ENCODE data around the gene GLMP.
A peak's percentile ranks its signal among the peaks of the same experiment; 100 is the strongest.

Gene GLMP

DNA sequence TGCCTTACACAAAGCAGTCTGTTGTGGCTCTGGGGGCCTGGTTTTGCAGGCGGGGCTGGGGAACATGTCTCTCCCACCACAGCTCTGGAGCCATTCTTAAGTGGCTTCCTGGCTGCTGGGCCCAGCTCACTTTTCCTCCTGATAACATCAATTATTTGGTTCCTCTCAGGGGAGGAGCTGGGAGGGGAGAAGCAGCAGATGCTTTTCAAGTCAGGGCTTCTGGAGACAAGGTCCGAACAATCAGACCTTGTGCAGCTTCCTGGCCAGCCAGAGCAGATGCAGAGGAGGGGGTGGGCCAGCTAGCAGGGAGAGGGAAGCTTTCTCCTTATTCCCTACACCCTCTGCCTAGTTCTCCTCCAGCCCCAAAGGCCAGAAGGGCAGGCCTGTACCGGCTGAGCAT is 44.0 kb downstream of the GLMP start:
- no peak for DNase-seq

DNA sequence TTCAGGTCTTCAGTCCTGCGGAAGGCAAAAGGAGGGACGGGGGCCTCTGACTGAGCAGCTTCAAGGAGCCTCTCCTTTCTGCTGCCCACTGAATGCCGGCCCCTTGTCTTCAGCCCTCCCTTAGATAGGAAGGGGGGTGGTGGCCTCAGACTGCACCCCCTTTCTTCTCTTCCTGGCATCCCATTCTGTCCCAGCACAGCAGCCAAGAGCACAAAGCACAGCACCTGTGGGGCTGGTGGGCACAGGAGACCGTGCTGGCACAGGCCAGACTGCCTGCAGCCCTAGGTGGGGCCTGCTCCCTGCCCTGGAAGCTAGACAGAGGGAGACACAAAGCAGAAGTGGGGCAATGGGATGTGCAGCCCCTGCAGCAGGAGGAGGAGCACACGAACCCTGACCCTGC is 45.9 kb downstream of the GLMP start:
- DNase-seq: no peak
- TF ChIP-seq POLR2A (IDR thresholded peaks at IDR 0.05; ENCODE audit: low read length) (no peak), GATA1 (IDR thresholded peaks at IDR 0.05; ENCODE audit: low read depth, low read length) (no peak)

More for the DNA sequence above, 44.0 kb downstream of the GLMP start:
- no peak for TF ChIP-seq GATA1 (IDR thresholded peaks at IDR 0.05; ENCODE audit: low read depth, low read length)

DNA sequence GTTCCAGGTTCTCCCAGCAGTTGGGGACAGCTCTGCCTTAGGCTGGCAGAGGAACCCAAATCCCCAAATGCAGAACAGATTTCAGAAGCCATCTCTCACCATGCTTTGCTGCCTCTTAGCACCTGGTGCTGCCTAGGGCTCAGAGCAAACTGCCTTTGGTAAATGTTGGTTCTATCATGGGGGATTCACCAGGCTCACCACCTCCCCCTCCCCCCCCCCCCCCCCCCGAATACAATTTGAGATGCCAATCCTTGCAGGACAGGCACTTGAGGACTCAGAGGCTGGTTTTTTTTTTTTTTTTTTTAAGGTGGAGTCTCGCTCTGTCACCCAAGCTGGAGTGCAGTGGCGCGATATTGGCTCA is 47.2 kb downstream of the GLMP start:
- TF ChIP-seq POLR2A (IDR thresholded peaks at IDR 0.05; ENCODE audit: low read length) (no peak), GATA1 (IDR thresholded peaks at IDR 0.05; ENCODE audit: low read depth, low read length) (no peak)
- DNase-seq: no peak

DNA sequence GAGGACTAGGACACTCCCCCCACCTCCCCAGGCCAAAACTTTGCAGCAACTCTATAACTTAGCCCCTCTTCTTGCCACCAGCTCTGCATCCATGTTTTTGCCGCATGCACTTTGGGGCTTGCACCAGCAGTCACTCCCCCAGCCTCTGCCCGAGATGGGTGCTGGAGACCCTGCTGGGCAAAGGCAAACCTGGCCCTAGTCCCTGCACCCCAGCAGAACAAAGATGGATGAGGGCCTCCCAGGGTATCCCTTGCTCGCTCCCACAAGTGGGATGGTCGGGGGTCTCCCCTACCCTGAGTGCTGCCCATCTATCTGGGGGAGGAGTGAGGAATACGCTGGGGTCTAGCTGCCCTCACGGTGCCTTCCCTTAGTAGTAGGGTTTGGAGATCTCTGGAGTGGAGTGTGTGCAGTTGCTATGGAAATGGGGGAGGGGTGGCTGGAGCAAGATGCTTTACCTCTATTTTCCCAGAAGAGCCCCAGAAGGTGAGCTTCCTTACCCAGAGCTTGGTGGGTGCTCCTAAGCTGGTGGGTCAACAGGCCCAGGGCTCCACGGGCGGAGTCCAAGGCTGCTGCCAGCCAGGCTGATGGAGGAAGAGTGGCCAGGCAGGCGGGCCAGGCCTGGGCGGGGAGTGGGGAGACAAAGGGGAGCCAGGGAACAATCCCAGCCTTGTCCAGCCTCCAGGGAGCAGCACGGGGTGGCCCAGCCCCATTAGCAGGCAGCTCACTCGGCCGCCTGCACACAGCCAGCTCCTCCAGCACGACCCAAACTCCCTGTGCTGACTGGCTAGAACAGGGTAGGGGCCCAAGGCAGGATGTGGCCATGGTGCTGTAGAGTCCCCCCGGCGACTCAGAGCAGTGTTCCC is 47.8 kb downstream of the GLMP start, which contains the start of gene PAQR6:
Gene PAQR6 (minus strand): TSS at position 597 of the 863 bp plus-strand sequence. CDS start 1,325 bp downstream, outside the sequence.
- TF ChIP-seq GATA1 (IDR thresholded peaks at IDR 0.05; ENCODE audit: low read depth, low read length): no peak
- TF ChIP-seq POLR2A (IDR thresholded peaks at IDR 0.05; ENCODE audit: low read length): no peak
- no peak for DNase-seq

DNA sequence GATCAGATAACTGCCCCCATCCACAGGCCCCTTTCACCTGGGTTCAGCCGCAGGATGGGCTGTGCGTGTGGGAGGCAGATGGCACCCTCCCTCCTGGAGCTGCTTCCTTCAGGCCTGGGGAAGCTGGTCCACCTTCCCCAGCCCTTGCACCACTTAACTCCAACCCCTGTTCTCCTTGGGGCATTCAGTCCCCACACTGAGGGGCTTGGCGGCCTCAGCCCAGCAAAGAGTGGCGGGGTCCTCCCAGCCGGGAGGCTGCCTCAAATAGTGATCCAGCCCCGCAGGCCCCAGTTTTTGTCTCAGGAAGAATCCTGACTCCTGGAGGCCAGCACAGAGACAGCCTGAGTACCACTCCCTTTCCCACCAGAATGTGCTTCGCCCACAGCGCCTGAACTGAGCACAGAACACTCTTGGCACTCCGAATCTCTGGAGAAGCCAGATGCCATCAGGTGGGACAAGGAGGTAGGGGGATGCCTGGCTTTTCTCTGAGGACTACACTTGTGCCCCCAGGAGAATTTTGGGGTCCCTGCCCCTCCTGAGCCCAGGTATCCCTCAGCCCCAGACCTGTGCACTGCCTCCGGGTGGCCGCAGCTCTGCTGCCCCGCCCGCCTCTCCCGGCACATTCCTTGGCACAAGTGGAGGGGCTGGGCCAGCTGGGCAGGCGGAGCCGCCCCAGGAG is 48.6 kb downstream of the GLMP start:
- no peak for TF ChIP-seq GATA1 (IDR thresholded peaks at IDR 0.05; ENCODE audit: low read depth, low read length)
- TF ChIP-seq POLR2A (IDR thresholded peaks at IDR 0.05; ENCODE audit: low read length): no peak
- no peak for DNase-seq

DNA sequence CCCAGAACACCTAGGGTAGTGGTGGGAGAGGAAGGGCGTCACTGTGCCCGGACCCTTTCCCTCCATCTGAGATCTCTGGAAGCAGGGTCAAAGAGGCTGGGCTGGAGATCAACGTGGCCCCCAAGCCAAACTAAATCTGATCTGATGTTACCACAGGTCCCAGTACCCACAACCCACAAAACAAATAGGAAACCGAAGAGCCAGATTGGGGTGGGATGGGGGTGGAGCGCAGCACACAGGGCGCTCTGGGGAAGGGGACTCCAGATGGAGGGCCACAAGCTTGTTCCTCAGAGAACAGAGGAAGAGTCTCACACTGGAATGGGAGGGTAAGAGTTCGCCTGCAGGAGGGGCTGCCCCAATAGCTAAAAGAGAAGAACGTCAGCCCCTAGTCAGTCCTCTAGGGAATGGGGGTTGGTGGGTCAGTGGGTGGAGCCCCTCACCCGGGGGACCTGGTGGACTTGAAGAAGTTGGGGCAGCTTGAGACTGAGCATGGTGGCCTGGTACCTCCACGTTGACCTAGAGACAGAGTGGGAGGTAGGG is 49.2 kb downstream of the GLMP start:
- DNase-seq: no peak
- TF ChIP-seq POLR2A (IDR thresholded peaks at IDR 0.05; ENCODE audit: low read length) (no peak), GATA1 (IDR thresholded peaks at IDR 0.05; ENCODE audit: low read depth, low read length) (no peak)

DNA sequence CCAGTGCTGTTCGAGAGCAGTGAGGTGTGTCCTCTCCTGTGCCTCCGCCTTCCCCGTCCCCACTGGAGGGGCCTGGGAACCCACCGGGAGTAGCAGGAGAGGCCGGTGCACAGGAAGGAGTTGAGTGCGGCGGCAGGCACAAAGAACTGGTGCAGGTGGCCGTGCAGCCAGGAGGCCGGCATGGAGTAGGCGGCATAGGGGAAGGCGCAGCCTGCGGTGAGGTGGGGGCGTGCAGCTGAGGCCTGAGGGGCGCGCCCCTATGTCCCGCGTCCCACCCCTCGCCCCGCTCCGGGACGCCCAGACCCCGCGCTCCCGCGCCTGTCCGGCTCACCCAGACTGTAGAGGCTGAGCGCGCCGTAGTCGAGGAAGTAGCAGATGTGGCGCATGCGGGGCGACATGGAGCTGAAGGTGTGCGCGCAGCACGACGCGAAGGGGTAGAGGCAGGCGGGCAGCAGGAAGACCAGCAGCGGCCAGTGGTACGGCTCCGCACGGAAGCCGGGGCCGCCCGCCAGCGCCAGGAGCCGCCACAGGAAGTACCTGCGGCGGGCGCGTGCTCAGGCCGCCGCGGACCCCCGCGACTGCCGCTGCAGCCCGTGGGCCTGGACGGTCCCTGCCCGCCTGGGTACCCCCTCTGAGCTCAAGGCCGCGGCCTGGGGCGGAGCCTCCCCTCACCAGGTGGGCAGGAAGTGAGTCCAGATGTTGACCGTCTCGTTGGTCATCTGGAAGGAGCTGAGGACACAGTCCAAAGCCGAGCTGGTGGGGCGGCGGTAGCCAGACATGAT is 49.8 kb downstream of the GLMP start:
- TF ChIP-seq POLR2A (IDR thresholded peaks at IDR 0.05; ENCODE audit: low read length): no peak
- no peak for TF ChIP-seq GATA1 (IDR thresholded peaks at IDR 0.05; ENCODE audit: low read depth, low read length)
- peak; percentile 32 to 45 for DNase-seq

DNA sequence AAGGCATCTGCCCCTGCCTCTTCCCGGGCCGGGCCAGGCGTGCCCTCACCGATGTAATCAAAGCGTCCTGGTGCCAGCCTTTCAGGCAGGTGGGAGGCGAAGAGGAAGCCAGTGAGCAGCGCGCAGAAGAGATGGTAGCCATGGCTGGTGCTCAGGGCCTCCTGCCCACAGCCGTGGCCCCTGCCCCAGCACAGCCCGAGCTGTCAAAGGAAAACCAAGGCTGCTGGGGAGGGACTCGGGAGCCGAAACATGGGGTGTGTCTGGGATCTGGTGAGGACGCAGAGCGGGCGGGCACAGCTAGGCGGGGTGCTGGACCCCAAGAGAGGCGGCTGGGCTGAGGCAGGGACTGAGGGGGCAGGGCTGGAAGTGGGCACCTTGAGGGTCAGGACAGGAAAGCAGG is 50.8 kb downstream of the GLMP start:
- TF ChIP-seq POLR2A (IDR thresholded peaks at IDR 0.05; ENCODE audit: low read length) (no peak), GATA1 (IDR thresholded peaks at IDR 0.05; ENCODE audit: low read depth, low read length) (no peak)

DNA sequence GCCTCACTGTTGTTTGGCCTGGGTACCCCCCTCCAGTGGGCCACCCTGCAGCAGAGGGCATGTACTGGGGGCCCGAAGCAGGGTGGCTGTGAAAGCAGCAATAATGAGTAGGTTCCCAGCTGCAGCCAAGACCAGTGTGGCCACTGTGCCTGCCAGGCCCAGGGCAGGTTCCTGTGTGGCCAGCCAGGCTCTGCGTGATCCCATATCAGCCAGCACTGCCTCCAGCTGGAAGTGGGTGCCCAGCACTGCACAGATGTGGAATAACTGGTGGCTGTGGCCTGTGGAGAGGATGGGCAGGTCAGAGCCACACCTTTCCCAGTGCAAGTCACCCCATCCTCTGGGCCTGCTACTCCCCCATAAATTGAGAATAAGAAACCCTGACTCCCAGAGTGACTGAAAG is 51.4 kb downstream of the GLMP start:
- DNase-seq: no peak
- TF ChIP-seq POLR2A (IDR thresholded peaks at IDR 0.05; ENCODE audit: low read length): no peak
- TF ChIP-seq GATA1 (IDR thresholded peaks at IDR 0.05; ENCODE audit: low read depth, low read length): no peak

More for the DNA sequence above, 50.8 kb downstream of the GLMP start:
- no peak for DNase-seq

DNA sequence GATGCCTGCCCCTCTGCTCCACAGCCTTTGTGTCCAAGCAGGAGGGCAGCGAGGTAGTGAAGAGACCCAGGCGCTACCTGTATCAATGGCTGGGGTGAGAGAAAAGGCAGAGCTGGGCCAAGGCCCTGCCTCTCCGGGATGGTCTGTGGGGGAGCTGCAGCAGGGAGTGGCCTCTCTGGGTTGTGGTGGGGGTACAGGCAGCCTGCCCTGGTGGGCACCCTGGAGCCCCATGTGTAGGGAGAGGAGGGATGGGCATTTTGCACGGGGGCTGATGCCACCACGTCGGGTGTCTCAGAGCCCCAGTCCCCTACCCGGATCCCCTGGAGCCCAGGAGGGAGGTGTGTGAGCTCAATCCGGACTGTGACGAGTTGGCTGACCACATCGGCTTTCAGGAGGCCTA is 52.7 kb downstream of the GLMP start:
- TF ChIP-seq POLR2A (IDR thresholded peaks at IDR 0.05; ENCODE audit: low read length) (no peak), GATA1 (IDR thresholded peaks at IDR 0.05; ENCODE audit: low read depth, low read length) (no peak)
- DNase-seq: no peak
